Measurements from ENCODE around the gene ARHGAP24. TPM values are rescaled to one million over a fixed set of nuclear protein-coding genes. Genes with fewer than 3 reads are reported as not detected.

Gene ARHGAP24
- total RNA-seq, 2 donors from 2014 or later, result 7.0 TPM; not detected in 1

DNA sequence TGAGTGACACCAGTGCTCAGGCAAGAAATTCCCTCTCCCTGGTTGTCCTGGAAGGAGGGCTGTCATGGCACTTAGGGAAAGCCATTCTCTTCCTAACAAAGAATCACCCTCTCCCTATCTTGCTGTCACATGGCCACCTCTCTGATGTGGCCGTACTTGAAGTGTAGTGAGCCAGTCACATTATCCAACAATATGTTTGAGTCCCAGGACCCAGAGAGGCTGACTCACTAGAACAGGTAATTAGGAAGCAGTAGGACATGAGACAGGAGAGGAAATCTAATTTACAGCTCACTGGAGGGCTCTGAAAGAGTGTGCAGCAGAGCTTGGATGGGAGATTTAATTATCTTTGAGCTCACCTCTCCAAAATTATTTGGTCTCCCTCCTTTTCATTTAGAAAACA, 299.1 kb downstream of the ARHGAP24 start:
- ATAC-seq (no peak), DNase-seq (no peak)
- Mint-ChIP-seq H3K27me3 (no peaks in the 10 kb centered on the region), H3K27ac (no peak overlapping the region), H3K4me3 (no peak overlapping the region), H3K4me1 (no peaks in the 10 kb centered on the region), H3K36me3 (ENCODE audit: low read depth) (no peaks in the 10 kb centered on the region)
- no peaks in the 10 kb centered on the region for H3K9me3 ChIP-seq (ENCODE audit: control insufficient read depth, low read length, poor library complexity, severe bottlenecking)

DNA sequence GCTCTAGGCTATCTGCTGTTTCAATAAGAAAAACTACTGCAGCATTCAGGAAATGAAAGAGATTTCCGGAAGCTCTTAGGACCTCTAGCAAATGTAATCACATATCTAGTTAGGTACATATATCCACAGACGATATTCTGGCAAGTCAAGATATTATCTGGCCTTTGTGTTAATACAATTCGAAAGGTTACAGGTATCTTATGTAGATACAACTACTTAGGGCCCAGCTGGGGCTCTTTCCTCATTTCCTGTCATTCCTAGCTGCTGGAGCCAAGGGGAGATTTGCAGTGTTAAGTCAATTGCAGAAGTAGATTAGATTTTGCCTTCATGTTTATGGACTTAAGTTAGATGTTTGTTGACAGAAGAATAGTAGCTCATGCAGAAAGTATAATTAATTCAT, 299.5 kb downstream of the ARHGAP24 start:
- no peak for ATAC-seq
- H3K27ac Mint-ChIP-seq, result no peak overlapping the region

DNA sequence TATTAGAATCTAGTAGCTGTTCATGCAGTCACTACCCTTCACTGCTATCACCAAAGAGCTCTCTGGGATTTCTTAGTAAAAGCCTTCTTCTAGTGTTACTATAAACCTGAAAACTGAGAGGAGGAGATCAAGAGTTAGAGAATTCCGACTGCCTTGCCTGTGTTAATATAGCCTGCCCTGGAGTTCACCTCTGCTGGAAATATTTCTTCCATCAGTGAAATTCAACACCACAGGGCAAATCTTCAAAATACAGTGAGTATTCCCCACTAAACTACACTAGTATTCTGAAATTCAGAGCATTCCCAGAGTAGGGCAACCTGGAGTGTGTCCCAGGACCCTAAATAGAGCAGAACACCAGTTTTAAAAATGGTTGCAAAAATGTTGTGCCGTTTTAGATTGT, 301.1 kb downstream of the ARHGAP24 start:
- no peak for DNase-seq
- no peaks in the 10 kb centered on the region for H3K36me3 Mint-ChIP-seq (ENCODE audit: low read depth)
- no peaks in the 10 kb centered on the region for H3K9me3 ChIP-seq (ENCODE audit: control insufficient read depth, low read length, poor library complexity, severe bottlenecking)
- no peak for ATAC-seq
- no peaks in the 10 kb centered on the region for H3K27me3 Mint-ChIP-seq
- no peak overlapping the region for H3K27ac Mint-ChIP-seq
- H3K4me3 Mint-ChIP-seq, result no peak overlapping the region
- H3K4me1 Mint-ChIP-seq, result no peaks in the 10 kb centered on the region

More for the DNA sequence above, 299.5 kb downstream of the ARHGAP24 start:
- Mint-ChIP-seq H3K36me3 (ENCODE audit: low read depth) (no peaks in the 10 kb centered on the region), H3K27me3 (no peaks in the 10 kb centered on the region), H3K4me3 (no peak overlapping the region), H3K4me1 (no peaks in the 10 kb centered on the region)
- no peak for DNase-seq
- no peaks in the 10 kb centered on the region for H3K9me3 ChIP-seq (ENCODE audit: control insufficient read depth, low read length, poor library complexity, severe bottlenecking)

DNA sequence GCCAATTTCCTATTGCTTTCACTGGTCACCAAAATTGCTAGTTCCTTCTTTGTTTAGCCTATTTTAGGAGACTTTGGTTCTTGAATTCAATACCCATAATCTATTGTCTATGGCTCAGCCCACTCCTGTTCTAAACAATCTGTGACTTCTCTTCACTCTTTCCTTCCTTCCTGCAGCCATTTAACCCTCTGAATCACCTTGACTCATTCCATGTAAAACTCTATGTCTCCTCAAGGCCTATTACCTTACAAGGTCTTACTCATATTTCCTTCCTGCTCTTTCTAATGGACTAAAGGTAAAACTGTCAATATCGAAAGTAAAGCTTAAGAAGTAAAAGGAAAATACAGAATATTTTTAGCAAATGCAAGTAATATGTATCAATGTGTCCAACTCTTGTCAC, 301.6 kb downstream of the ARHGAP24 start:
- ATAC-seq, result no peak
- no peak for DNase-seq
- Mint-ChIP-seq H3K4me3 (no peak overlapping the region), H3K36me3 (ENCODE audit: low read depth) (no peaks in the 10 kb centered on the region), H3K27ac (no peak overlapping the region), H3K4me1 (no peaks in the 10 kb centered on the region), H3K27me3 (no peaks in the 10 kb centered on the region)
- H3K9me3 ChIP-seq (ENCODE audit: control insufficient read depth, low read length, poor library complexity, severe bottlenecking), result no peaks in the 10 kb centered on the region

DNA sequence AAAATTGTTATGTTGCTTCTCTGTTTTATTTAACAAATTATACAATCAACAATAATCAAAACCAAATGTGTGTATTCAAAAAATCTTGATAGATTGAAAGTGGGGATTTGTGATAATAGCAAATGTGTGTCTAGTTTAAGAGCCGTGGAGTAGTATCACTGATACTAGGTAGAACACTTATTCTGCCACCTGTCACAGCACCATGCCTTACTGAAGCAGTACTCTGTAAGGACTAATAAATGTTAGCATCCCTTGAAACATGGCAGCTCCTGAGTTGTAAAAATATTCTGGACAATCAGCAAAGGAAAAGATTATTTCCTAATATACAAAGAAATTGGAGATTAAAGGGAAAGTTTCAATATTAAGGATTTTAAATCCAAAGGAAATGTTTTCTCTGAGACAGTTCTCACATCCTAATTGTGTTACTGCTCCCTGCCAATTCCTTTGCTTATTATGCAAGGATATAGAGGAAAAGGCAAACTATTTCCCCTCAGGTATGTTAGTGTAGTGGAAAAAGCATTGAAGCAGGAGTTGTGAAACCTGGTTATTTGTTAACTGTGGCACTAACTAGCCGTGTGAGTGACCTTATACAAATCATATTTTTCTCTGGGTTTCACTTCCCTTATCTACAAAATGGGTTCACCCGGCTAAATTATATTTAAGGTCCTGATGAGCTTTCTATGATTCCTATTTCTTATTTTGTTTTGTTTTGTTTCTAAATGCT, 303.1 kb downstream of the ARHGAP24 start:
- no peak overlapping the region for H3K27ac Mint-ChIP-seq
- H3K4me3 Mint-ChIP-seq, result peak overlapping the region; percentile 3
- no peaks in the 10 kb centered on the region for H3K36me3 Mint-ChIP-seq (ENCODE audit: low read depth)
- H3K4me1 Mint-ChIP-seq, result no peaks in the 10 kb centered on the region
- DNase-seq (no peak), ATAC-seq (peak; percentile 35)
- H3K27me3 Mint-ChIP-seq, result no peaks in the 10 kb centered on the region
- no peaks in the 10 kb centered on the region for H3K9me3 ChIP-seq (ENCODE audit: control insufficient read depth, low read length, poor library complexity, severe bottlenecking)

DNA sequence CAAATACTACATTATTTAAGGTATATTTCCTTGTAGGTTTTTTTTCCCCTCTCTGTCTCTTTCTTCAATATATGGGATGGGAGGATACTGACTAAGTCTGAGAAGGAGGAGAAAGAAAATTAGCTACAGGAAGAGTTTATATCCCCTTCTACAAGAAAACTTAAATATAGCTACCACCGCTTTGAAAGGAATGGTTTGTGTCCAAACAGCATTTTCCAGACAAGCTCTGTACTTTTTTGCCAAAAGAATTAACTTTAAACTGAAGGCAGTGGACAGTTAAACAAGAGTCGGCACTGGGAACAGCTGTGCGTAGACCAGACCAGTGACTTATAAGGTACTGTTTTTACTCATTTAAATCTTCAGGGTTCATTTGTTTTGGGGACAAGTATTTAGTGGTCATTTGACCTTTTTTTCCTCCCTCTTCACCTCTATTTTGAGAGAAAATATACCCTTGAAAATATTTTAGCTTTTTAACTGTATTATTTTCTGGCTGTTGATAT, 303.7 kb downstream of the ARHGAP24 start:
- Mint-ChIP-seq H3K36me3 (ENCODE audit: low read depth) (no peaks in the 10 kb centered on the region), H3K4me3 (peak overlapping the region; percentile 3), H3K4me1 (no peaks in the 10 kb centered on the region), H3K27me3 (no peaks in the 10 kb centered on the region), H3K27ac (no peak overlapping the region)
- H3K9me3 ChIP-seq (ENCODE audit: control insufficient read depth, low read length, poor library complexity, severe bottlenecking), result no peaks in the 10 kb centered on the region
- DNase-seq (no peak), ATAC-seq (no peak)

DNA sequence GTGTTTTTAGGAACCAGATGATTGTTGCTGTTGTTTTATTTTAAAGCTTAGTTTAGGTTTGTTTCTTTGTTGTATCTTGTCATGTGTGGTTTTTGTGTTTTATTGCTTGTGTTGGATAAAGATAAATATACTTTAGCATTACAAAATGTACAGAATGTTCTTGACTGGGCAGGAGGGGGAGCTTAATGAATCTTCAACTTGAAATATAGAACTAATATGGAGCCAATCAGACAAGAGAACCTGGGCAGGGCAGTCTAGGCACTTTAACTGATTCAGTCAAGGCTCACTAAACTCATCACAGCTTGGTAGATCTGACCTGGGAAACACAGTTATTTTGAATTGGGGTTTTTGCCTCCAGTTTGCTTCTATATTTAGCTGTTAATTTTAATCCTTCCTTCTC, 304.2 kb downstream of the ARHGAP24 start:
- Mint-ChIP-seq H3K4me3 (no peak overlapping the region), H3K36me3 (ENCODE audit: low read depth) (no peaks in the 10 kb centered on the region), H3K27ac (no peak overlapping the region), H3K27me3 (no peaks in the 10 kb centered on the region), H3K4me1 (no peaks in the 10 kb centered on the region)
- DNase-seq (no peak), ATAC-seq (no peak)
- no peaks in the 10 kb centered on the region for H3K9me3 ChIP-seq (ENCODE audit: control insufficient read depth, low read length, poor library complexity, severe bottlenecking)

DNA sequence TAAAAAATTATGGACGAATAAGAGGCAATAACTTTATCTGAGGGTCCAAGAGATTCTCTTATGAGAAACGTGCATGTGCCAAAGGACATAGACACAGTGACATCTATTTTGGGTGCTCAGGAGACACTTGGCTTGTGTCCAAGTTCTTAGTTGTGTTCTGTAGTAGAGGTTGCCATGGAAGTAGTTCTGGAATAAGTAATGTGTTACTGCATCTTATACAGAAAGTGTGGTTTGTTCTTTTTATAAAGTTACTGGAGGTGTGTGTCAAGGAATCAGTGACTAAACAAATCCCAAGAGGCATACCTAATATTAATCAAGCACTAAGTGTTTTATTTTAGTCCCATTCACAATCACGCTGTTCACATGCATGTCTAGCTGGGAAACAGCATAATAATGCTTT, 305.7 kb downstream of the ARHGAP24 start:
- H3K9me3 ChIP-seq (ENCODE audit: control insufficient read depth, low read length, poor library complexity, severe bottlenecking), result no peaks in the 10 kb centered on the region
- H3K4me3 Mint-ChIP-seq, result no peak overlapping the region
- no peaks in the 10 kb centered on the region for H3K27me3 Mint-ChIP-seq
- DNase-seq, result no peak
- H3K4me1 Mint-ChIP-seq, result no peaks in the 10 kb centered on the region
- H3K27ac Mint-ChIP-seq, result no peak overlapping the region
- ATAC-seq, result no peak
- no peaks in the 10 kb centered on the region for H3K36me3 Mint-ChIP-seq (ENCODE audit: low read depth)

DNA sequence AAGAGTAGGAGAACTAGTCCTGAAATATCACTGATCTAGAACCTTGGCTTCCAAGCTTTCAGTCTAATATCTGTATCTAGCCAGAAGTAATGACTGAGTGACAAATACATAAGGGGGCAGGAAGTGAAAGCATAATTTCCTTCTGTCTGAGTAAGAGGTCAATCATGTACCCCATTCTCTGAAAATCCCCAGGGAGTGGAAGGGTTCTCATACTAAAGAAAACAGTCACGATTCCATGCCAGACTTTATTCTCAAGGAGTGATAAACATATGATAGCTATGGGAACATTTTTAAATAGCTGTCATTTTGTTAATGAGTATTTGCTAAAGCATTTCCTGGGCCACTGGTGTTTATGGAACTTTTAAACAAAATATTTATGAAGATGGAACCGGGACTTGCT, 308.5 kb downstream of the ARHGAP24 start:
- H3K4me1 Mint-ChIP-seq, result no peaks in the 10 kb centered on the region

DNA sequence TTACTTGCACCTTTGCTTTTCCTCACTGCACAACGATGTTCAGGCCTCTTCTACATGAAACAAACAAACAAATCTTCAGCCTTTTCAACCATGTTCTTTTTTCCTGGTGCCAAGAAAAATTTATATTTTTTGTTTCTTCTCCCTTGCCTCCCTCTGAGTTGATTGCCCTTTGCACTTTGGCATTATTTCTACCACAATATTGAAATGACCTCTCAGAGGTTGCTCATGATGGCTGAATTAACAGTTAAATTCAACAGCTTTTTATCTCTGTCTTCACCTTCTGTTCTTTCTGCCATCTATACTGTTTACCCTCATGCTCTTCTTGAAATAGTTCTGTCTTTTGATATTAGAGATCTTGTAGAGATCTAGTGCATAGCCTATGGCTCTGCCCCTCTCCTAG, 308.9 kb downstream of the ARHGAP24 start:
- DNase-seq (no peak), ATAC-seq (no peak)
- Mint-ChIP-seq H3K27ac (no peak overlapping the region), H3K36me3 (ENCODE audit: low read depth) (no peaks in the 10 kb centered on the region), H3K4me3 (no peak overlapping the region), H3K4me1 (no peaks in the 10 kb centered on the region), H3K27me3 (no peaks in the 10 kb centered on the region)
- H3K9me3 ChIP-seq (ENCODE audit: control insufficient read depth, low read length, poor library complexity, severe bottlenecking), result no peaks in the 10 kb centered on the region

More for the DNA sequence above, 308.5 kb downstream of the ARHGAP24 start:
- Mint-ChIP-seq H3K27ac (no peak overlapping the region), H3K27me3 (no peaks in the 10 kb centered on the region), H3K4me3 (no peak overlapping the region), H3K36me3 (ENCODE audit: low read depth) (no peaks in the 10 kb centered on the region)
- ATAC-seq (no peak), DNase-seq (no peak)
- H3K9me3 ChIP-seq (ENCODE audit: control insufficient read depth, low read length, poor library complexity, severe bottlenecking), result no peaks in the 10 kb centered on the region

DNA sequence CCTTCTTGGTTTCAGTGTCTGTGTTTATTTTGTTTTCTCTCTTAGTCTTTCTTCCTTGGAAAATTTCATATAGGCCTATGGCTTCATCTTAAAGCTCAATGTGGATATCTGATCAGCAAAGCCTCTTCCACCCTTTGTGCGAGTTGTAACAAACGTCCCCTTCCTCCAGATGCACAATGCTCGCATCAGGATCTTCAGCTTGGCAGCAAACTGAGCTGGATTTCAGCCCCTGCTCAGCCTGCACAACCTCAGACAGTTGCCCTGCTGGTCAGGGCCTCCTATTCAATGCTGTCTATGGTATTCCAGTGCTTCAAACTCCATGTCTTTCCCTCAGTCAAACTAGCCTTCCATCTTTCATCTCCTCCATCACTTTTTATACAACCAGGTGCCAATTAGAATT, 309.4 kb downstream of the ARHGAP24 start:
- Mint-ChIP-seq H3K27me3 (no peaks in the 10 kb centered on the region), H3K27ac (no peak overlapping the region), H3K4me3 (no peak overlapping the region), H3K4me1 (no peaks in the 10 kb centered on the region), H3K36me3 (ENCODE audit: low read depth) (no peaks in the 10 kb centered on the region)
- no peaks in the 10 kb centered on the region for H3K9me3 ChIP-seq (ENCODE audit: control insufficient read depth, low read length, poor library complexity, severe bottlenecking)
- ATAC-seq, result no peak
- DNase-seq, result no peak

DNA sequence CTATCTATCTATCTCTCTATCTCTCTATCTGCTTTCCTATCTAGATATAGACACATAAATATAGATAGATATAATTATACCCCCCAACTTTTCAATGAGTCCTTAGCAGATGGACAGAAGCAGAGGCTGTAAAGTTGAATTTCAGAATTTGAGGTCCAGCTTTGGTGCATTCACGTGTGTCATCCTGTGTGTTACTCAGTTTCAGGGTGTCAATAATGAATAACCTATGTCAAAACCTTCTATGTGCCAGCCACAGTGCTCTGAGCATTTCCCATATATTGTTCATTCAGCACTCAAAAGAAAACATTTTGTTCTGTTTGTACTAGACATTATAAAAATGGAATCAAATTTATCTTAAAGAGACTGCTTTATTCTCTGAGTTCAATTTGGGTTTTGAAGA, 310.0 kb downstream of the ARHGAP24 start:
- no peak for ATAC-seq
- Mint-ChIP-seq H3K36me3 (ENCODE audit: low read depth) (no peaks in the 10 kb centered on the region), H3K27me3 (no peaks in the 10 kb centered on the region), H3K4me1 (no peaks in the 10 kb centered on the region), H3K27ac (no peak overlapping the region), H3K4me3 (no peak overlapping the region)
- no peaks in the 10 kb centered on the region for H3K9me3 ChIP-seq (ENCODE audit: control insufficient read depth, low read length, poor library complexity, severe bottlenecking)
- no peak for DNase-seq

DNA sequence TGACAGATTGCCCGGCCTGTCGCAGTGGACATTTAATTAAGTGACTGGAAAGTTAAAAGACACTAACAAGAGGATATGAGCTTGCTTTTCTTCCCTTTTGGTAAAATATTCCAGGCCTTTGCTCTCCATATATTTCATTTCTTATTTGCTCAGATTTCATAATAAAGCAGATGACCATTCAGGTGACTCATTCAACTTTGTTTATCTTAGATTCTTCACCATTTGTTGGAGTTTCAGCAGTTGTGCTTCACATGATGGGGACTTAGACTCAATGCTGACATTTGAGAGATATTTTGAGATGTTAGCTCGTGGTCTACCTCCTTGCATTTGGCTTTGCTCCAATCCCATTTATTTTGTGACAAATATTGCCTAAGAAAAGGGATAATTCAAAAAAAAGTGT, 312.2 kb downstream of the ARHGAP24 start:
- no peaks in the 10 kb centered on the region for H3K9me3 ChIP-seq (ENCODE audit: control insufficient read depth, low read length, poor library complexity, severe bottlenecking)
- no peak overlapping the region for H3K4me3 Mint-ChIP-seq
- DNase-seq (no peak), ATAC-seq (no peak)
- no peaks in the 10 kb centered on the region for H3K36me3 Mint-ChIP-seq (ENCODE audit: low read depth)
- no peak overlapping the region for H3K27ac Mint-ChIP-seq
- H3K4me1 Mint-ChIP-seq, result no peaks in the 10 kb centered on the region
- H3K27me3 Mint-ChIP-seq, result no peaks in the 10 kb centered on the region

DNA sequence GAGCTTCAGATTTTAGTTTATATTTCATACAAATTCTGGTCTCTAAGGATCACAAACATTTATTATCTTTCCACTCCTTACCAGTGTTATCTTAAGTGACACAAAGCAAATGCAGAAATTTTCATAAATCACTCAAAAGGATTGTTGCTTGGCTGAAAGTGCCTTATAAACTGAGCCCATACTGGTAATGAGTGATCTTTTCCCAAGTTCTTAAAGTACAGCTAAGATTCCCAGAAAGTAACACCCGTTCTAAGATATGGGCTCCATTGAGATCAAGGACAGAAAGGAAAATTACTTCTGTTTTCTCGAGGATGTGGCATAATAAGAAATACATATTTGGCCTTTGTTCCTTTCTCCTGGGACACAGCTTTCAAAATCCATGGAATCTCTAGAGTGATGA, 313.7 kb downstream of the ARHGAP24 start:
- no peak overlapping the region for H3K4me3 Mint-ChIP-seq
- no peak overlapping the region for H3K27ac Mint-ChIP-seq
- H3K36me3 Mint-ChIP-seq (ENCODE audit: low read depth), result no peaks in the 10 kb centered on the region
- H3K4me1 Mint-ChIP-seq, result no peaks in the 10 kb centered on the region
- no peaks in the 10 kb centered on the region for H3K9me3 ChIP-seq (ENCODE audit: control insufficient read depth, low read length, poor library complexity, severe bottlenecking)
- no peaks in the 10 kb centered on the region for H3K27me3 Mint-ChIP-seq
- DNase-seq, result no peak
- no peak for ATAC-seq

Measured in T-helper 17 cell (primary cell).